Muscle of back (tissue), 13 donors: Measurements from ENCODE around the gene C6orf132. TPM values are rescaled to one million over a fixed set of nuclear protein-coding genes. Genes with fewer than 3 reads are reported as not detected.
"Not testable (repeated sequence)": the region's sequence is repeated elsewhere in the genome, so short reads cannot be mapped to it uniquely, and the experiment has no call there.

ENCODE experiments used
- DNase-seq, 3 donors: peaks; one replicate each; pipeline versions ENCODE4 v3.0.0 to v3.0.0-alpha.2; 2013
- long read RNA-seq, 9 donors: transcript quantifications; one replicate each; lab custom pipeline, GENCODE V29; 2026
- polyA plus RNA-seq, 10 donors: library from polyadenylated mRNA; unstranded; fragments of 120-200 nt; gene quantifications; one replicate each; pipeline ENCODE4 v1.2.1, GENCODE V29; 2013; ENCODE audit not compliant: insufficient read length in 10 of 10

C6orf132 gene, protein sequence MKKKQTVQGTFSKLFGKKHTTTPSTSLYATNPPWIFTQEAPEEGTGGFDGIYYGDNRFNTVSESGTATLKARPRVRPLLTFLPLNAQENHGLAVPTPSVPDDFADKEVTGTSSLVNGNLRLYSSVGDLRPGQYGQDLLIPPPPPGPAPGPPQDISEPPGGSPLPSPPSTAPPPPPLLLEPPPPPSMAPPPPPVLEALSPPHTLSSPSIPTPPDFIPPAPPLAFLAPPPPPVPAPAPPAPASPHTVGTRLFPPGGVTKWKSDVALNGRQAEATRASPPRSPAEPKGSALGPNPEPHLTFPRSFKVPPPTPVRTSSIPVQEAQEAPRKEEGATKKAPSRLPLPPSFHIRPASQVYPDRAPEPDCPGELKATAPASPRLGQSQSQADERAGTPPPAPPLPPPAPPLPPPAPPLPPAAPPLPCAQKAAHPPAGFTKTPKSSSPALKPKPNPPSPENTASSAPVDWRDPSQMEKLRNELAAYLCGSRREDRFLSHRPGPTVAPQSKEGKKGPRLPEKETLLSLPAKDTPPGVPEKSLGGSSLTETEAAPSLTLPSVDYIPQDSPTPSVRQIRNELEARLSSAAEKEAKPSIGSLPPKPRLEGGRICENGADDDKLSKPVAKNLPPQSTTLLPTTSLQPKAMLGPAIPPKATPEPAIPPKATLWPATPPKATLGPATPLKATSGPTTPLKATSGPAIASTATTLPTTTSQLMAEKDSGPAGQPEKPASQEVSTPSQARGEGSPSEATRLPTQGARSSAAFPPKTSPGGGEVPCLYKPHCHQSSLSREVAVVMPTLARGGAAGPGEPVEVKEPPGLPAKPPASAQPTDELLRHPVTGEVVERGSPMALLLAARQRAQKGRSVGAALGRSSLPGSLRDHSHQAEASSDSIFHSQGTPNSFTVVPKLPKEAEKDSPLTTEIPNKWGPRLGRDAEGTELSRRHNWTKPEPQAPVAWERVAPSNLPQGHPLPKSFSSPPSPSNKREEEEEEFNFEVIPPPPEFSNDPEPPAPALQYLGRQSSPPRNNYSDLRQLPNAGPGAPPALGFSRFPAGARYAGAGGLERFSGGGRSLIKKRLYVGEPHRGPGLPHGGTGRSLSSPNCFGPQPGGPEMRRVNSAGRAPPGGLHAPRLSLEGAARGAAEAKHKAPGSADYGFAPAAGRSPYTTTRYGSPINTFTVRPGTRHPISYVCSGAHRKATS
- 1 to 10 TPM in 3 of 10 donors, under 1 TPM in 7; 0.28 to 1.9 (median 0.59) TPM for polyA plus RNA-seq
- long read RNA-seq, donor 1 = 0 reads
- long read RNA-seq, donor 2 = 0 reads
- long read RNA-seq, donor 3 = 0 reads
- long read RNA-seq, donor 4 = 0 reads
- long read RNA-seq, donor 5 = 0 reads
- long read RNA-seq, donor 6 = 0 reads
- long read RNA-seq, donor 7 = 0 reads
- long read RNA-seq, donor 8 = 0 reads
- long read RNA-seq, donor 9 = 0 reads

DNA sequence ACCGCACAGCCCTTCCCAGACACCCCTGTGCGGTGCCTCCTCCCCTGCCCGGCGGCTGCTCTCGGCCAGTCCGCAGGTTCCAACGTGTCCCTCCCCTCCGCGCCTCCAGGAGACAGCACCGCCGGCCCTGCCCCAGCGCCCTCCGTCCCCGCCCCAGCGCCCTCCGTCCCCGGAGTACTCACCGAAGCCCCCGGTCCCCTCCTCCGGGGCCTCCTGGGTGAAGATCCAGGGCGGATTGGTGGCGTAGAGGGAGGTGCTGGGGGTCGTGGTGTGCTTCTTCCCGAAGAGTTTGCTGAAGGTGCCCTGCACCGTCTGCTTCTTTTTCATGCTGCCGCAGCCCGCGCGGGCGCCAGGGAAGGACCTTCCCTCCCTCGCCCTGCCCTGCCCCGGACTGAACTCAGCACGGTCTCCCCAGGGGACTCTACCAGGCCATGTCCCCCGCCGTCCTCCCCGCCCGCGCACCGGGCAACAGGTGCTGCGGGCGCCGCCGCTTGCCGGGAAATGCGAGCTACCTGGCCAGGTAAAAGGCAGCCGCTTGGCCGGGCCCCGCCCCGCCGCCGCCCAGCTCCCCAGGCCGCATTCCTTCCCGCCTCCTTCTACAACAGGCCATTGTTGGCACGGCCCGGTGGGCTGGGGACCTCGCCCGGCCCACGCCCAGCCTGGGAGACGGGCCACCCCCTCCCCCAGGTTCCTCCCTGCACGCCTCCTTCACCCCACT is at the start of gene C6orf132:
Gene C6orf132 (minus strand): TSS at position 503 of the 718 bp plus-strand sequence. CDS start 176 bp downstream, at position 327.
- peak in 1 of 3 donors; percentile 37 for DNase-seq

DNA sequence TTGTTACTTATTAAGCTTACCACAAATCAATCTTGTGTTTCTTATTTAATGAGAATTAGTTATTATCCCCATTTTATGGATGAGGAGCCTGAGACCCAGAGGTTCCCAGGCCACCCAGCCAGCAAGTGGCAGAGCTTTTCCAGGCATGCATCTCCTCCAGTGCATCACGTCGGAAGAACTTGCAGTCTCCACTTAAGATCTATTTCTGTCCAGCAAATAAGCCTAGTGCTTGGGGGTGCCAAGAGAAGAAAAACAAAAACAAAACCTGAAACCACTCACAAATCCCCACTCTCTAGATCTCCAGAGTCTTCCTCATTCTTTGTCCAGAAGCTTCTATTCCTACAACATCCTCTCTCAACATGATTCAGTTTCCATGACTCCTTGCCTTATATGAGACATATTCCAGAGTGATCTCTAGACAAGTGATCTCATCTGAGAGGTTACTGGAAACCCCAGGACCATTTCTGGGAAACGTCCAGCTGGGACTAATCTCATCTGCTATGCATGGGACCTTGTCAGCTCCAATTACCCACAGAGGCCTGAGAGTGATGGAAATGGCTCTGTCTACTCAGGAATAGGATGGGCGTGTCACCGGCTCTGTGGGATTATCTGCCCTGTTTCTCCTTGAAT is 48.2 kb upstream of the C6orf132 start:
- DNase-seq = peak in 2 of 3 donors; percentile 16 to 69

DNA sequence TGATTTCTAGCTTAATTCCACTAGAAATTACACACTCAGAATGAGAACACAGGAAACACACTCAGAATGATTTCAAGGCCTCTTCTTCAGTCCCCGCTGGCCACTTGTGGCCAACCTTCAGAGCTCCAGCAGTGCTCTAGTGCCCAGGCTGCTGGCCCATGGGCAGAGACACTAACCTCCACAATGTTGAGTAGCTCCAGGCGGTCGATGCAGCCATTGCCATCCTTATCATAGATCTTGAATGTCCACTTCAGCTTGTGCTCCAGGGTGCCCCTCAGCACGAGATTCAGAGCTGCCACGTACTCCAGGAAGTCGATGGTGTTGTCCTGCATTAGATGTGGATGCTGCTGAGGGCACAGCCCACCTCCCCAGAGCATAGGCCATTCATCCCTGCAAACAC is 46.0 kb upstream of the C6orf132 start:
- DNase-seq = no peak

DNA sequence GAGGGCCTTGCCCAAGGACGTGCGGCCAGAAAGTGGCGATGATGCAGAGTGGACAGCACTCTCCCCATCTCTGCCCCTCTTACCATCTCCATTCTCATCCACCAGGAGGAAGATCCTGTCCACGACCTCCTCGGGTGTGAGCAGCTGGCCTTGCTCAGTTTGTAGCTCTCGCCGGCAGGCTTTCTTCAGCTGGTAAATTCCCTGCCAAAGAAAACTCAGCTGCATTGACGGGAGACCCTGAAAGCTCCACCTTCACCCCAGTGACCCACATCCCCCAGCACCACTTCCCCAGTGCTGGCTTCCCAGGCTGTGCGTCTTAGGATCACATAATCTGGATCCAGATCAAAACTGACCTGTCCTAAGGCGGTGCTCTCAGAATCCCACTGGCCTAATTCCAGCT is 43.2 kb upstream of the C6orf132 start:
- DNase-seq = no peak

DNA sequence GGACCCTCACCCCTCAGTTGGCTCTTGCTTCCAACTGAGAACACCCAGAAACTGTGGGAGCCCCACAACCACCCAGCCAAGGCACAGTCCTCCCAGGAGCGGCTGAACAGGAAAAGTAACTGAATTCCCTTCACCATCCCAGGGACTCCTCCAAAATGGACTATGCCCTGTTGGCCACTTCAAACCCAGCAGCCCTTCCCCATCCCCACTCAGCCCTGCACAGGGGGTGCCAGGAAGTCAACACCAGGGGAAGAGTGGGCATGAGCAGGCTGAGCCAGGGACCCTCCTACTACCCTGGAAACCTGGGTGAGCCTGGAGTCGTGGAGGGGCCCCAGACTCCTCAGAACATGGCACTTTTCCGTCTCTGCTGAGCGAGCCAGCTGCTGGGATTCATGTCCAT is 42.1 kb upstream of the C6orf132 start:
- DNase-seq = no peak

DNA sequence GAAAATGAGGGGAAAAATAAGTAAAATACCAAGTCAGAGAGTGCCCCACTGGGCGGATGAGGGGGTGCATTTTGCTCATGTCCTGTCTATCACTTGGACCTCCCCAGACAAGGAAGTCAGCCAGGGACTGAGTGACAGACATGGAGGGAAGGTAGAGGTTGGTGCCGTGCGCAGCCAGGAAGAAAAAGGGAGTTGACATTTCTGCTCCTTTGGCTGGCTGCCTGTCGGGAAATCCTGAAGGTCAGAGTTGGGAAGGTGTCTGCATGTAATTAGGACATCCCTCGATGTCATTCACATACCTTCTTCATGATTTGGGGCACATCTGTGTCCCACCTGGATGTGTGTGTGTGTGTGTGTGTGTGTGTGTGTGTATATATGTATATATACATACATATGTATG is 39.7 kb upstream of the C6orf132 start:
- no peak for DNase-seq

DNA sequence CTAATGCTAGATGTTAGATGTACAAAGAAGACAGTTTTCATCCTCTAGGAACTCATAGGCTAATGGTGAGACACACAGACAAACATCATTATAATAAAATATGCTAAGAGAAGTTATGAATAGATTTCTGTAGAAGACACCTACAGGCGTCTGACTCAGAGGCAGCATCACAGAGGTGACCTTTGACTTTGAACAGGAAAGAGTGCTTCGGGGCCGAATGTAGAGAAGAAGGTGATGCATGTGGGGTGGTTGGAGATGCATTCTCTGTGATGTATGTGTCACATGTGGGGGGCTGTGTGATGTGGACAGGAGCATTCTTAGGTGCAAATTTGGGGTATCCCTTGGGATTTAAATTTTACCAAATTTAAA is 37.5 kb upstream of the C6orf132 start:
- no peak for DNase-seq

DNA sequence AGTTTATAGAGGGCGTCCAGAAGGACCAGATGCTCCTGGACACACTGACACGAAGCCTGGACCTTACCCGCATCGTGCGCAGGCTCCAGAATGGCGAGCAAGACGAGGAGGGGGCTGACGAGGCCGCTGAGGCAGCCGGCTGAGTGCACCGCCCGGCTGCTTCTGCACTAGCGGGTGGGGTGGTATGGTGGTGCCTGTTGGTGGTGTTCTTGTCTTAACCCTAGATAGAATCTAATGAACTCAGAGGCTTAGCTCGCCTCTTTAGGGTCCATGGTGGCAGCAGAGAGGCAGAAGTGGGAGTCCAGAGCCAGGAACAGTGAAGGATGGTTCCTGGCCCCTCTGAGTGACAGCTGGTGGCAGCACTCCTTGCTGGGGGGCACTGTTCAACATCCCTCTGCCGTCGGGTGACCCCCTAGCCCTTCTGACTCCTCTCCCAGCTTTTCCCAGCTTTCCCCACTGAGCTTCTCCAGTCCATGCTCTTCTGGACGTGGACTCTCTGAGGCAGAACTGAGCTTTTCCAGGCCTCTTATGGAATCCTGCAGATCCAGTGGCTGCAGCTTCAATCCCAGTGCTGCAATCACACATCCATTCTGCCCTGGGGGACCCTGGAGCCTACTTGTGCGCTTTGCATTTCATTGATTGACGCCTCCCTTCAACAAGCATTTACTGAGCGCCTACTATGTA is 37.0 kb upstream of the C6orf132 start:
- DNase-seq = no peak

DNA sequence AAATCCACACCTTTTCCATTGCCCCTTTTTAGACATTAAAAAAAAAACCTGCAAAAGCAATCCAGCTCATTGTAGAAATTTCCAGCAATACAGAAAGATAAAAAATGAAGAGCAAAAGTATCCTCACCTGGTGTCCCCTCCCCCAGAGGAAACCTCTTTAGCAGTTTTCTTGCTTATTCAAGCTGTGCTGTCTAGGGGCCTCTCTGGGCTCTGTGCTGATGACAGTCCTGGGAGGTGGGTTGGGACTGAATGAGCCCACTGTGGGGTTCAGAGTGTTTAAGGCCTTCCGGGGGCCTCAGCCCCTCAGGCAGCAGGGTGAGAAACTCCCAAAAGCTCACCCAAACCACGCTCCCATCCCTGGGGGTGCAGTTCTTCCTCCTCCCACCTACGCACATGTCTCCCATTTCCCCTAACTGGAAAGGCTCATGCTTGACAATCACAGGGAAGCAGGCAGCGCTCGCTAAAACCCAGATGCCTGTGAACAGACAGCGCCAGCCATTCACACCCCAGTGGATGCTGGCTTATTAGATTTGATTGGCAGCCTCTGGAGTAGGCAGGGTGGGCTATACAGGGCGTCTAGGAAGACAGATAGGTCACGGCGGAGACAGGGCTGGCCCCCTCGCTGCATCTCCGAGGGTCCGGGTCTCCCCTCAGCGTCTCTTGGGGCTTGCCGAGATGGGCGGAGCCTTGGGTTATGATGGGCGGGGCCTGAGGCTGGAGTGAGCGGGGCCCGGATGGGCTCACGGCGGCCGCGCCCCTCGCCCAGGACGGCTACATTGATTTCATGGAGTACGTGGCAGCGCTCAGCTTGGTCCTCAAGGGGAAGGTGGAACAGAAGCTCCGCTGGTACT is 35.3 kb upstream of the C6orf132 start:
- DNase-seq = no peak

DNA sequence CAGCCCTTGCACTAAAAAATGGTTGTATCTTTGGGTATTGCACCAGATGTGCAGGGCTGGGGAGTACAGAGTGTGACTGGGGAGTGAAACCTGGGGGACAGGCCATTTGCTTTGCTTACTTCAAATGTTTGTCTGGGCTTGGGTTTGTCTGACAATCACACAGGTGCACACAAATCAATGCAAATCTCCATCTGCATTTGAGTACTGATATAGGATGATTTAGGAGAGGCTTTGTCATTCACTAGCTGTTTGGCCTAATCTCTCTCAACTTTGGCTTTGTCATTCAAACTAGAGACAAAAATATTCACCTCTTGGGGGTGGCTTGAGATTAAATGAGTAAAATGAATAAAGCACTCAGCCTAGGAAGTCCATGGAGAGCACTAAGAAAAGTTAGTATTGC is 34.6 kb upstream of the C6orf132 start:
- no peak for DNase-seq

DNA sequence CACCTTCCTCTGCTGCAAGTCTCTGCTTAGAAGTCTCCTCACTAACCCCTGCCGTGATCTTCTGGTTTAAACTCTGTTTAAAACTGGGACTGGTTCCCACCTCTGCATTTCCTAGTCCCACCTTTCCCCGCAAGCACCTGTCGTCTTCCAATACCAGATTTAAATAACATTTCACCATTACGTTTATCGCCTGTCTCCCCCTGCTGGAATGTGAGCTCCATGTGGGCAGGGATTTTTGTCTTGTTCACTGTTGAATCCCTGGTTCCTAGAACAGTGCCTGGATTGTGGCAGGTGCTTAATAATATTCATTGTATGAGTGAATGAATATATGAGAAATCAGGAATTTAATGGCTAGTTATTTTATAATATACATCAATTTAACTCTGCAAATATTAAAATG is 33.4 kb upstream of the C6orf132 start:
- no peak for DNase-seq

DNA sequence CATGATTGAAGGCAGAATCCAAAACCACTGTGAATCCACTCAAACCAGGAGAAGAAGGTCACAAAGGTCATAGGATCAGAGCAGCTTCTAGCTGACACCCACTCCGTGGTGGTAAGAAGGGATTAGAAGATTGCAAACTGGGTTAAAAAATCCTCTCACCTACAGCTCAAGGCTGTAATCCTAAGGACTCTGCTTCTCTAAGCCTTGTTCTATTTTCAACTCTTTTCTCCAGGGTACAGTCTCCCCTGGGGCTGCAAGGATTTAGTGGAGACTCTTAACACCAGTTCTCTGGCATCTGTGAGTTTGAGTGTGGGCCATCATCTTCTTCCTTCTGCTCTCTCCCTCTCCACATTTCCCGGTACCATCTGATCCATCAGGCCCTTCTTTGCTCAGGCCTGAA is 30.7 kb upstream of the C6orf132 start, which contains the start of gene GUCA1A:
Gene GUCA1A (plus strand): TSS at position 264 of the 400 bp plus-strand sequence. CDS start 250 bp downstream, outside the sequence.
- no peak for DNase-seq

DNA sequence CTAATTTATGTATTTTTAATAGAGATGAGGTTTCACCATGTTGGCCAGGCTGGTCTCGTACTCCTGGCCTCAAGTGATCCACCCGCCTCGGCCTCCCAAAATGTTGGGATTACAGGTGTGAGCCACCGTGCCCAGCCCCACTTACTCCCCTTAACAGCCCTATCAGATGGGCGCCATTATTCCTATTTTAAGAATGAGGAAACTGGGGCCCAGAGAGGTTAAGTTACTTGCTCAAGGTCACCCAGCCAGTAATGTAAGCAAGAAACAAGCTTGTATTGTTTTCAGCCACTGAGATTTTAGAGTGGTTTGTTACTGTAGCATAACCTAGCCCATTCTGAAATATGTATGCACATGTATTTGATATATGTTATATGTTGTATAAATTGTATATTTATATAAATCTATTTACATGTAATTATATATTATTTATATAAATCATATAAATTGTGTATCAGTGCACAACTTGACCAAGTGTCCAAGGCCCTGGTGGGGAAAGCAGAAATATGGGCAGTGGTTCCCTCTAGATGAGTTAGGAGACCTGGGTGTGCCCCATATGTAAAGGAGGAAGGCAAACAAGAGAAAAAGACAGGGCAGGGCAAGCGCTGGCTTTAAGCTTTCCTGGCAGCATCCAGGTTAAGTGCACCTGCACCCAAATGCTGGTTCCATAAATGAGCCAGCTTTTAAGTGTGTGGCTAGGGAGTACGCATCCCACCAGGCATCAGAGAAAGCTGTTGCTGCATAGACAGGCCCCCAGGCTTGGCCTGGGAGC is 29.6 kb upstream of the C6orf132 start:
- no peak for DNase-seq

DNA sequence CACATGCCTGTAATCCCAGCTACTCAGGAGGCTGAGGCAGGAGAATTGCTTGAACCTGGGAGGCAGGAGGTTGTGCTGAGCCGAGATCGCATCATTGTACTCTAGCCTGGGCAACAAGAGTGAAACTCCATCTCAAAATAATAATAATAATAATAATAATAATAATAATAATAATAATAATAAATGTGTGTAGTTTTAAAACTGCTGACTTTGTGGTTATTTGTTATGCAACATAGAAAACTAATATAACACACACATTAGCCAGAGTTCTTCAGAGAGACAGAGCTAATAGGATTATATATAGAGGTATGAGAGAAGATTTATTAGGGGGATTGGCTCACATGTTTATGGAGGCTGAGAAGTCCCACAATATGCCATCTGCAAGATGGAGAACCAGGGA is 27.4 kb upstream of the C6orf132 start:
- not testable (repeated sequence) for DNase-seq

DNA sequence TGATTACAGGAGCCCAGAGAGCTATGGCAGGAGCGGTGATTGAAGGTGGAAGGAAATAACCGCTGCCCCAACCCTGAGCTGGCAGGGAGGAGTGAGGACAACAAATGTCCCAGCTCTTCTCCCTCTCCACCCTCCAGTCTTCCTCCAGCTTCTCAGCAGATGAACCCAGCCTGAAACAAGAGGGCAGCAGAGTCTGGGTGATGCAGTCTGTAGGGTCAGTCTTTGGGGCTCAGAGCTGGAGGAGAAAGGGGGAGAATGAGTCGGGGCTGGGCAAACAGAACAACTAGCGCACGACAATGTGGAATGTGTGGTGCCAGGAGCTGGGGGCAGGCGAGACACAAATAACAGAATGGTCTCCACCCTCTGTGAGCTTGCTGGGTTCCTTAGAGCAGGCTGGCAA is 26.2 kb upstream of the C6orf132 start:
- DNase-seq = no peak

DNA sequence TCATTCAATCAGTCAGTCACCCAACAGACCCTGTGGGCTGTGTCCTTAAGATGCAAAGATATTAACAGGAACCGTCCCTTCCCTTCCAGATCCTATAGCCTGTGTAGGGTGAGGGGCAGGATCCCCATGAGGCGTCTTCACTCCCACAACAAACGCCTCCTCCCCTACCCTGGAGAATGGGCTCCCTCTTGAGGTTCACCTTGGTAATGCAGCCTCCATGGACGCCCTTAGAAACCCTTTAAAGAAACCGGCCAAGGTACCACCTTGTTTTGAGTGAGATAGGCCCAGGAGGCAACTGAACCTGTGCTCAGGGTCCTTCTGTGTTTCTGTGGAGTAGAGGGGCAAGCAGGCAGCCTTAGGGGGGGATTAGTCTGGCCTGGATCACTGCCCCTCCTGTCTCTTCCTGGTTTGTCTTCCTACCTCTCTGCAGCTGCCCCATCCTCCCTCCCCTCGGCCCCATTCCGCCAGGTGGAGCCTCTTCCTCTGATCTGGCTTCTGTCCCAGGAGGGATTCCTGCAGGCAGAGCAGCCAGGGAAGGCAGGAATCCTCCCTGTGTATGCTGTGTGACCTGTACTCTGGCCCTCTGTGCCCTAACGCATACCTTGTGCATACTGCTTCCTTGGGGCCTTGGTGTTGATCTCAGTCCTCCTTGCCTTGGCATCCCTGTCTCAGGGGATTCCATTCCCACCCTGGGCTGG is 24.2 kb upstream of the C6orf132 start:
- DNase-seq = peak; percentile 58 to 75 (median 71)

DNA sequence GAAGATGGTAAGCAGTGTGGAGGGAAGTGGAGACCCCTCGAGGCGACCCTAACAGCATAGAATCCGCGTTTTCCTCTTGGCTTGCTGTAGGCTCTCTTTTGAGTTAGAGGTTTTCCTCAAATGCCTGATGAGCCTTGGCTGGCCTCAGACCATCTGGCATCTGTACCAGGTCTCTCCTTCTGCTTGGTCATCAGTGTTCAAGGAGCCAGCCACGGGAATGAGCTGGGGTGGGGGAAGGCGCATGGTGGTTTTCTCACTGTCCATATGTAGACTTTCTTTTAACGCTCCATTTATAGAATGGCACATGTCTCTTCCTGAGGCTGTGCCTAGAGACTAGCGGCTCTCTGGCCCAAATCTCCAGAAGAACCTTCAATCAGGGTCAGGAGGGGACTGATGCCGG is 22.6 kb upstream of the C6orf132 start:
- DNase-seq = no peak
